ENCODE results near the gene PRPF38A. TPM values are rescaled to one million over a fixed set of nuclear protein-coding genes. Genes with fewer than 3 reads are reported as not detected.

The PRPF38A gene
- total RNA-seq, 1 experiment from 2014 or later, result 89.9 TPM

DNA sequence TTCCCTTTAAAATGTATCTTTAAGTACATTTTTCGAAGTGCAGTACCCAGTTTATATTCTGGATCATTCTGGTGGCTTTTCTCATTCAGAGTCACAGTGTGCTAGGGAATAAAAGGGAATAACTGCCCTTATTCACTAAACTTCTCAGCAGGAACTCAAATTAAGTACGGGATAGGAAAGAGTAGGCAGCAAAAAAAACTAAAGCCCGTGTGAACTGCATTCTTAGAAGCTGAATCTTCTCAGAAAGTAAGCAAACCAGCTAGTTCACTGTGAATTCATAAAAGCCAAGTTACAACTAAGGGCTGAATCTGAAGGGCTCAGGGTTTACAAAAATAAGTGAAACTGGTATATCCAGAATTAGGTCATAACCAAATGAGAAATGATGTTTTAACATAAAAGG is 22.0 kb downstream of the PRPF38A start:
- WGBS (ENCODE audit: extremely low coverage, insufficient read length, low lambda C conversion rate), result no CpG with 5 or more reads among the region's 3 CpGs
- no peak overlapping the region for H3K27ac ChIP-seq (ENCODE audit: insufficient read length, low read depth, low read length)

More for the DNA sequence above, 22.0 kb downstream of the PRPF38A start:
- Mint-ChIP-seq H3K27me3 (ENCODE audit: low read depth) (no peaks in the 10 kb centered on the region), H3K27ac (peak overlapping the region in 1 of 3 experiments; percentile 92; a peak in 2 of 7 replicates), H3K4me3 (no peak overlapping the region), H3K36me3 (ENCODE audit: insufficient read depth in 1 of 3, low read depth in 3 of 3) (peaks cover 16 to 46% (median 34%) of the 10 kb centered on the region in 3 experiments; a peak in 6 of 7 replicates), H3K4me1 (peaks cover 7% of the 10 kb centered on the region in 2 experiments; a peak in 3 of 4 replicates), H3K9me3 (no peaks in the 10 kb centered on the region)
- no peaks in the 10 kb centered on the region for H3K23me2 ChIP-seq (ENCODE audit: insufficient read length, low read depth, low read length, poor library complexity, severe bottlenecking)
- H4K91ac ChIP-seq (ENCODE audit: insufficient read length, low read depth, low read length), result no peak overlapping the region
- TF ChIP-seq, protein P1, sequence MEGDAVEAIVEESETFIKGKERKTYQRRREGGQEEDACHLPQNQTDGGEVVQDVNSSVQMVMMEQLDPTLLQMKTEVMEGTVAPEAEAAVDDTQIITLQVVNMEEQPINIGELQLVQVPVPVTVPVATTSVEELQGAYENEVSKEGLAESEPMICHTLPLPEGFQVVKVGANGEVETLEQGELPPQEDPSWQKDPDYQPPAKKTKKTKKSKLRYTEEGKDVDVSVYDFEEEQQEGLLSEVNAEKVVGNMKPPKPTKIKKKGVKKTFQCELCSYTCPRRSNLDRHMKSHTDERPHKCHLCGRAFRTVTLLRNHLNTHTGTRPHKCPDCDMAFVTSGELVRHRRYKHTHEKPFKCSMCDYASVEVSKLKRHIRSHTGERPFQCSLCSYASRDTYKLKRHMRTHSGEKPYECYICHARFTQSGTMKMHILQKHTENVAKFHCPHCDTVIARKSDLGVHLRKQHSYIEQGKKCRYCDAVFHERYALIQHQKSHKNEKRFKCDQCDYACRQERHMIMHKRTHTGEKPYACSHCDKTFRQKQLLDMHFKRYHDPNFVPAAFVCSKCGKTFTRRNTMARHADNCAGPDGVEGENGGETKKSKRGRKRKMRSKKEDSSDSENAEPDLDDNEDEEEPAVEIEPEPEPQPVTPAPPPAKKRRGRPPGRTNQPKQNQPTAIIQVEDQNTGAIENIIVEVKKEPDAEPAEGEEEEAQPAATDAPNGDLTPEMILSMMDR (conservative IDR thresholded peaks at IDR 0.05), result no peak
- H2AK5ac ChIP-seq (ENCODE audit: insufficient read length, low read length), result no peak overlapping the region
- no peaks in the 10 kb centered on the region for H3K9me3 ChIP-seq (ENCODE audit: control insufficient read depth, low read depth, low read length)
- H2AFZ ChIP-seq (ENCODE audit: low read length), result no peak overlapping the region
- no peak overlapping the region for H2BK15ac ChIP-seq (ENCODE audit: low read depth, low read length)
- H3T11ph ChIP-seq (ENCODE audit: low read length), result no peak overlapping the region
- no peak overlapping the region for H2BK5ac ChIP-seq (ENCODE audit: insufficient read length, low read length)
- no peak overlapping the region for H3K4ac ChIP-seq (ENCODE audit: low read depth, low read length)
- no peak overlapping the region for H3K9ac ChIP-seq (ENCODE audit: extremely low read depth, insufficient read length, low read length)
- no peak overlapping the region for H2BK12ac ChIP-seq (ENCODE audit: insufficient read length, low read depth, low read length)
- H3K4me1 ChIP-seq (ENCODE audit: insufficient read depth, low read length), result no peaks in the 10 kb centered on the region
- H3K79me2 ChIP-seq (ENCODE audit: insufficient read depth, low read length), result no peaks in the 10 kb centered on the region
- H4K20me1 ChIP-seq (ENCODE audit: control insufficient read depth, insufficient read depth, insufficient read length), result no peaks in the 10 kb centered on the region
- H3K27me3 ChIP-seq (ENCODE audit: insufficient read depth, low read length), result no peaks in the 10 kb centered on the region
- no peak overlapping the region for H3K56ac ChIP-seq (ENCODE audit: insufficient read length, low read depth, low read length)
- DNase-seq, result no peak
- no peak overlapping the region for H2BK120ac ChIP-seq (ENCODE audit: low read depth, low read length, poor library complexity, severe bottlenecking)
- H3K4me2 ChIP-seq (ENCODE audit: insufficient read depth, insufficient read length, low read length), result no peak overlapping the region
- H3K14ac ChIP-seq (ENCODE audit: insufficient read depth, low read length), result no peak overlapping the region
- H2BK20ac ChIP-seq (ENCODE audit: low read depth, low read length, poor library complexity, severe bottlenecking), result no peak overlapping the region
- H3K23ac ChIP-seq (ENCODE audit: insufficient read length, low read depth, low read length), result no peak overlapping the region
- no peak overlapping the region for H3K18ac ChIP-seq (ENCODE audit: insufficient read length, low read depth, low read length)
- no peak overlapping the region for H4K8ac ChIP-seq (replicated peaks; ENCODE audit: insufficient read length, low read depth, low read length)
- H3K79me1 ChIP-seq (ENCODE audit: insufficient read depth, low read depth, low read length, poor library complexity, severe bottlenecking), result no peaks in the 10 kb centered on the region
- no peak overlapping the region for H4K5ac ChIP-seq (ENCODE audit: insufficient read length, low read depth, low read length)
